Pancreas (tissue), 10 donors: ENCODE data around the gene WLS. TPM values are rescaled to one million over a fixed set of nuclear protein-coding genes. Genes with fewer than 3 reads are reported as not detected.
A peak's percentile ranks its signal among the peaks of the same experiment; 100 is the strongest.

Experiments used
- ATAC-seq, 4 donors: fragments of 200-7000 bp; cut with Tn5 transposase; one replicate each; pipeline versions ENCODE4 v1.8.0 to v1.9.1; 2020; ENCODE audit warnings: mild to moderate bottlenecking in 4 of 4, moderate library complexity in 4 of 4
- DNase-seq, 6 donors: peaks; one replicate each; pipeline ENCODE4 v3.0.0-alpha.2; 2020
- FAIRE-seq: peaks from 2 replicates; lab custom pipeline; 2012; peaks lifted over from hg19 to GRCh38; lab: Jason Lieb, UNC
- H3K27ac ChIP-seq, 4 donors: fragments of 200-600 bp; sonication (generic); 1 replicate in 3 of 4; 2 replicates in 1 of 4; pipeline versions ENCODE4 v1.5.0 to v1.8.0; 2020
- H3K27me3 ChIP-seq, 4 donors: fragments of 200-600 bp; one replicate each; pipeline ENCODE4 v1.8.0; 2021
- H3K36me3 ChIP-seq, 3 donors: fragments of 200-600 bp; sonication (generic) in 1 of 3; one replicate each; pipeline versions ENCODE4 v1.5.0 to v1.8.0; 2020 to 2021
- H3K4me1 ChIP-seq, 3 donors: fragments of 200-600 bp; one replicate each; pipeline ENCODE4 v1.8.0; 2021
- H3K4me3 ChIP-seq, 4 donors: fragments of 200-600 bp; sonication (generic) in 2 of 4; one replicate each; pipeline versions ENCODE4 v1.5.0 to v1.8.0; 2020 to 2021
- H3K9me3 ChIP-seq, 4 donors: fragments of 200-600 bp; one replicate each; pipeline ENCODE4 v1.8.0; 2021
- CTCF ChIP-seq, 4 donors: fragments of 200-600 bp; sonication (generic) in 3 of 4; IDR thresholded peaks; one replicate each; pipeline versions ENCODE4 v1.5.0 to v1.8.0; 2021; ENCODE audit warnings: antibody characterized with exemption in 4 of 4
- WGBS, 2 donors: extraction: QIAGEN DNeasy Blood & Tissue Kit; methylation state at CpG; one replicate each; pipeline ENCODE4 v1.1.7; 2013; 5-methylcytosine and 5-hydroxymethylcytosine counted together
- intact Hi-C, 3 donors: fragments of 100-400 bp; cut with DNase I; formaldehyde crosslinking; loops; one replicate each; pipeline versions ENCODE4 v1.11.1 to v1.14.2; 2022
- polyA plus RNA-seq, 2 donors: library from polyadenylated mRNA; stranded (reverse); fragments of 200-250 nt; gene quantifications; one replicate each; pipeline ENCODE4 v1.2.3, GENCODE V29; 2013
- total RNA-seq, 6 donors: library from RNA; stranded (reverse); fragmentation: NEBNext Ultra II Directional in 4 of 6; extraction: Animal tissue kit (Norgen Biotek cat#: 25700) in 4 of 6; gene quantifications; one replicate each; pipeline versions ENCODE4 v1.2.1 to v1.2.4, GENCODE V29; 2021 to 2023
- donor health status: healthy with polysubstance abuse.
- donor health status: DM: no; HTN: no; CAD: no; lungs with moderate emphysema.
- donor health status: DM: no; HTN: no; CAD: no.
- donor health status: control.
- donor health status: control.
- donor health status: Bipolar disorder and iron deficiency.
- donor health status: DM: yes; HTN: yes; CAD: no.
- donor health status: DM: no; HTN: no; CAD: no.
- donor health status: DM: no; HTN: no; CAD: no.
- donor health status: DM: yes; HTN: yes; CAD: no.

Gene WLS
- total and polyA plus RNA-seq, 8 donors: 32.5 to 121 (median 68.8) TPM

GRCh38 chr1:68217060-68217554, 15.2 kb downstream of the WLS start:
- WGBS, 2 donors: 77 to 80% methylated on average over 5 of the region's 5 CpGs
- Histone ChIP-seq H3K27ac (peak overlapping the region in 1 of 4 donors; percentile 31), H3K4me3 (no peak overlapping the region), H3K36me3 (no peaks in the 10 kb centered on the region), H3K4me1 (peaks cover 24 to 50% (median 31%) of the 10 kb centered on the region in 3 donors), H3K27me3 (no peaks in the 10 kb centered on the region), H3K9me3 (no peaks in the 10 kb centered on the region)
- ATAC-seq (peak; percentile 49 to 75 (median 60)), DNase-seq (no peak), FAIRE-seq (no peak)
- TF ChIP-seq CTCF (IDR thresholded peaks at IDR 0.05): no peak
- intact Hi-C loops: no loop called here

GRCh38 chr1:68216089-68216772, 16.1 kb downstream of the WLS start:
- no peak for DNase-seq
- Histone ChIP-seq H3K36me3 (no peaks in the 10 kb centered on the region), H3K9me3 (no peaks in the 10 kb centered on the region), H3K4me1 (peaks cover 20 to 41% (median 22%) of the 10 kb centered on the region in 3 donors), H3K27me3 (no peaks in the 10 kb centered on the region), H3K27ac (peak overlapping the region in 1 of 4 donors; percentile 31), H3K4me3 (no peak overlapping the region)
- no peak for ATAC-seq
- intact Hi-C loops: no loop called here
- 46 to 49% methylated on average over 2 of the region's 2 CpGs for WGBS, 2 donors
- no peak for FAIRE-seq
- no peak for TF ChIP-seq CTCF (IDR thresholded peaks at IDR 0.05)

- peak in 2 of 4 donors; percentile 26 to 40 for ATAC-seq
- 59 to 67% methylated on average over 5 of the region's 5 CpGs for WGBS, 2 donors
- no peak overlapping the region for H3K4me3 ChIP-seq
- TF ChIP-seq CTCF (IDR thresholded peaks at IDR 0.05): no peak
- intact Hi-C loops: no loop called here
- no peak overlapping the region for H3K27ac ChIP-seq
- H3K36me3 ChIP-seq: no peaks in the 10 kb centered on the region
- no peak for FAIRE-seq
- peak in 4 of 6 donors; percentile 23 to 58 (median 52) for DNase-seq
- H3K9me3 ChIP-seq: no peaks in the 10 kb centered on the region
- peaks cover 25 to 44% (median 30%) of the 10 kb centered on the region in 3 donors for H3K4me1 ChIP-seq
- no peaks in the 10 kb centered on the region for H3K27me3 ChIP-seq
These were observed 18.5 kb downstream of the WLS start for GRCh38 chr1:68213843-68214242.

GRCh38 chr1:68211761-68212380, 20.5 kb downstream of the WLS start:
- intact Hi-C loops: no loop called here
- H3K9me3 ChIP-seq: no peaks in the 10 kb centered on the region
- ATAC-seq (no peak), DNase-seq (no peak), FAIRE-seq (no peak)
- H3K4me1 ChIP-seq: peaks cover 15 to 29% (median 28%) of the 10 kb centered on the region in 3 donors
- no peak overlapping the region for H3K4me3 ChIP-seq
- no peak overlapping the region for H3K27ac ChIP-seq
- WGBS, 2 donors: 87 to 92% methylated on average over 6 of the region's 6 CpGs
- no peak for TF ChIP-seq CTCF (IDR thresholded peaks at IDR 0.05)
- no peaks in the 10 kb centered on the region for H3K27me3 ChIP-seq
- H3K36me3 ChIP-seq: no peaks in the 10 kb centered on the region
